Activated CD8-positive, alpha-beta T cell treated with anti-CD3 and anti-CD28 coated beads for 36 hours (primary cell): ENCODE results near the gene INKA1. TPM values are rescaled to one million over a fixed set of nuclear protein-coding genes. Genes with fewer than 3 reads are reported as not detected.

Experiments
- ATAC-seq: fragments of 200-7000 bp; cut with Tn5 transposase; one replicate; pipeline ENCODE4 v1.10.0; 2021; ENCODE audit warnings: mild to moderate bottlenecking, moderate library complexity
- CTCF ChIA-PET: fragments of 350-600 bp; sonication (Branson Sonifier 250); formaldehyde crosslinking; loops from one replicate; lab custom pipeline; 2021; ENCODE audit warnings: antibody characterized with exemption; lab: Charles Lee
- POLR2A ChIA-PET: fragments of 350-600 bp; sonication (Branson Sonifier 250); formaldehyde crosslinking; loops from one replicate; lab custom pipeline; 2021; ENCODE audit warnings: antibody characterized with exemption; lab: Charles Lee
- DNase-seq: peaks from one replicate; pipeline ENCODE4 v3.0.0-alpha.2; 2020
- H3K27ac Mint-ChIP-seq: one replicate; pipeline ENCODE4 v1.8.0; 2021; ENCODE audit warnings: mild to moderate bottlenecking, mixed read lengths
- H3K27me3 Mint-ChIP-seq: one replicate; pipeline ENCODE4 v1.8.0; 2021; ENCODE audit warnings: mixed read lengths
- H3K36me3 Mint-ChIP-seq: one replicate; pipeline ENCODE4 v1.8.0; 2021; ENCODE audit warnings: low read depth, mixed read lengths
- H3K4me1 Mint-ChIP-seq: one replicate; pipeline ENCODE4 v1.8.0; 2021; ENCODE audit warnings: low read depth, mixed read lengths
- H3K4me3 Mint-ChIP-seq: one replicate; pipeline ENCODE4 v1.8.0; 2021; ENCODE audit warnings: mild to moderate bottlenecking, moderate library complexity, mixed read lengths
- H3K9me3 Mint-ChIP-seq: one replicate; pipeline ENCODE4 v1.8.0; 2021; ENCODE audit warnings: mixed read lengths
- intact Hi-C: fragments of 100-400 bp; cut with micrococcal nuclease; formaldehyde crosslinking; loops from one replicate; pipeline ENCODE4 v1.10.0; 2022
- total RNA-seq, 2 experiments: library from RNA; stranded (reverse); gene quantifications; one replicate each; pipeline ENCODE4 v1.2.3, GENCODE V29; 2021
- TF ChIP-seq, protein P1 (sequence below): fragments of 200-600 bp; IDR thresholded peaks from one replicate; pipeline ENCODE4 v1.8.0; 2022; ENCODE audit warnings: antibody characterized with exemption, mild to moderate bottlenecking

Gene INKA1
- total RNA-seq, 2 experiments from 2014 or later, result 1.8 to 2.8 TPM

DNA sequence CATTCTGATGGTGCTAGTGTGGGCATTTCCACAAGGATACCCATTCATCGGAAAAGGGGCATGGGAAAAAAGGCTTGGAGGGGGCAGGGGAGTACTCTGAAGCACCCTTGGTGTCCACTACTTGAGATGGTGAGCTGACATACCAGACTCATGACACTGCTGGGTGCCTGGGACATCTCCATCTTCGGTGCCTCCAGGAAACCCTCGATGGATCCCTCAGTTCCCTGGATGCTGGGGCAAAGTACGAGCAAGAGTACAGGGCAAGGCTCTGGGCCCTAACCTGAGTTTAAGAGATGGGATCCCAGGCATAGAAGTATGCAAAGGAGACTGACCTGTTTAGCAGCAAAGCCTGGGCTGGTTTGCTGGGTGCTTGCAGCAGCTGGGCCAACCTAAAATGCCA lies 11.5 kb upstream of the INKA1 start:
- intact Hi-C loops, result no loop called here
- Mint-ChIP-seq H3K4me1 (peaks cover 15% of the 10 kb centered on the region), H3K27ac (no peak overlapping the region), H3K27me3 (peaks cover 1% of the 10 kb centered on the region), H3K9me3 (no peaks in the 10 kb centered on the region), H3K36me3 (no peaks in the 10 kb centered on the region), H3K4me3 (no peak overlapping the region)
- TF ChIP-seq, protein P1, sequence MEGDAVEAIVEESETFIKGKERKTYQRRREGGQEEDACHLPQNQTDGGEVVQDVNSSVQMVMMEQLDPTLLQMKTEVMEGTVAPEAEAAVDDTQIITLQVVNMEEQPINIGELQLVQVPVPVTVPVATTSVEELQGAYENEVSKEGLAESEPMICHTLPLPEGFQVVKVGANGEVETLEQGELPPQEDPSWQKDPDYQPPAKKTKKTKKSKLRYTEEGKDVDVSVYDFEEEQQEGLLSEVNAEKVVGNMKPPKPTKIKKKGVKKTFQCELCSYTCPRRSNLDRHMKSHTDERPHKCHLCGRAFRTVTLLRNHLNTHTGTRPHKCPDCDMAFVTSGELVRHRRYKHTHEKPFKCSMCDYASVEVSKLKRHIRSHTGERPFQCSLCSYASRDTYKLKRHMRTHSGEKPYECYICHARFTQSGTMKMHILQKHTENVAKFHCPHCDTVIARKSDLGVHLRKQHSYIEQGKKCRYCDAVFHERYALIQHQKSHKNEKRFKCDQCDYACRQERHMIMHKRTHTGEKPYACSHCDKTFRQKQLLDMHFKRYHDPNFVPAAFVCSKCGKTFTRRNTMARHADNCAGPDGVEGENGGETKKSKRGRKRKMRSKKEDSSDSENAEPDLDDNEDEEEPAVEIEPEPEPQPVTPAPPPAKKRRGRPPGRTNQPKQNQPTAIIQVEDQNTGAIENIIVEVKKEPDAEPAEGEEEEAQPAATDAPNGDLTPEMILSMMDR, result no peak
- no peak for DNase-seq
- CTCF ChIA-PET, result interaction anchor here (1.1 to 3.6 kb wide), 2 partner anchors 11 to 47 kb away, joined by 3 to 14 read pairs; partner anchors contain the start of gene INKA1
- ATAC-seq, result no peak
- POLR2A ChIA-PET, result interaction anchor here (1.4 kb wide), 1 partner anchor 11 kb away, joined by 5 read pairs; the partner anchor contains the start of gene INKA1

DNA sequence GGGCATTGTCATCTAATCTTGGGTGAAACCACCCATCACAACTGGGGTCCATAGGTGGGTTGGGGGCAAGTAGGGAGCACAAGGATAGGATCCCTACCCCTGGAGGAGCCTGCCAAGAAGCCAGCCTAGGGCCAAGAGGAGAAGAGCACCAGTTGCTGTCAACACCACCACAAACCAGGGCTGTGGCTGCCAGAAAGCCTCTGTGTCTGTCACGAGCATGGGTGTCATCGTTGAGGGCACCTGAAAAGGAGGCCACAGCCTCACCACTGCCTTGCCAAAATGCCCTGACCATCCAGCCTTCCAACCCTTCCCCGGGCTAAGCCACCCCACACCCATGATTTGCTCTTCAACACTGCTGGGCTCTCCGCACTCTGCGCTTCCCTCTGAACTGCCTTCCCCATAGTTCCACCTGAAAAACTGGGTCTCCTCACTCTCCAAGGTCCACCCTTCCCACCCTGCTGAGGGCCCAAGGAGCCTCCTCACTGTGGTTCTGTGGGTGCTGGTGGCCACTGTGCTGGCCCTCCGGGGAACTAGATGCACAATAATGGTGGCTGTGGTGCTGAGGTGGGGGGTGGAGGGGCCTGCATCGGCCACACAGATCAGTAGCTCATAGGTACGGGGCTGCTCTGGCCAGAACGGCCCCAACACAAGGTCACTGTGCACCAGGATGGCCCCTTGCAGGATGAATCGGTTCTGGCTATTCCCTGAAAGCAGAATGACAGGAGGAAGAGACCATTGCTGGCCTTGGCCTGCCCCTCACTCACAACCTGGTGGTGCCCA lies 10.5 kb upstream of the INKA1 start:
- ChIA-PET POLR2A (interaction anchor here (1.4 kb wide), 1 partner anchor 10 kb away, joined by 5 read pairs; the partner anchor contains the start of gene INKA1), CTCF (interaction anchor here (1.1 kb wide), 1 partner anchor 46 kb away, joined by 3 read pairs; no protein-coding TSS in a partner anchor)

DNA sequence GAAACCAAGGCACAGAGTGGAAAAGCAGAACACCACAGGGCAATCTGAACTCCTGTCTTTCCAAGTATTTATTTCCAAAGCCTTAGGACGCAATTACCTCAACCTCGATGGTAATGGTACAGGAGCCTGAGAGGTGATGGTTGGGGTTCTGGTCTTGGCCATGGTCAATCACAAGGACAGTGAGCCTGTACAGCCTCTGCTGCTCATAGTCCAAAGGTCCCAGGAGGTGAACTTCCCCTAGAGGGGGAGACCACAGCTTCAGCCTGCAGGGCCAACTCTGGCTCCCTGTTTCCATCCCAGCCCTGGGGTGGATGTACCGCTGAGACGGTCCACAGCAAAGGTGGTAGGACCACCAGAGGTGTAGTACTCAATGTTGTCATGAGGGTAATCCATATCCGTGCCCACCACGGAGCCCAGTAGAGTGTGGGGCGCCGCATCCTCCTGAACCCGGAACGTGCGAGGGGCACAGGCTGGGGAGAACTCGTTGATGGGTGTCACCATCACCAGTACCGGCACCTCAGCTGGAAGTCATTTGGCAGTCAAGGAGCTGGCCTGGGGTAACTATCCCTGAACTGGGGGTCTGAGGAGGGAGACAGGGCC lies 9.5 kb upstream of the INKA1 start:
- TF ChIP-seq, protein P1, result no peak
- Mint-ChIP-seq H3K36me3 (no peaks in the 10 kb centered on the region), H3K4me3 (no peak overlapping the region), H3K4me1 (peaks cover 6% of the 10 kb centered on the region), H3K27me3 (no peaks in the 10 kb centered on the region), H3K9me3 (no peaks in the 10 kb centered on the region), H3K27ac (no peak overlapping the region)
- ATAC-seq (no peak), DNase-seq (no peak)
- intact Hi-C loops, result no loop called here
- POLR2A ChIA-PET, result no interaction called here
- CTCF ChIA-PET, result no interaction called here

More for the DNA sequence above, 10.5 kb upstream of the INKA1 start:
- Mint-ChIP-seq H3K36me3 (no peaks in the 10 kb centered on the region), H3K4me3 (no peak overlapping the region), H3K27me3 (peaks cover 1% of the 10 kb centered on the region), H3K27ac (no peak overlapping the region), H3K4me1 (peaks cover 6% of the 10 kb centered on the region), H3K9me3 (no peaks in the 10 kb centered on the region)
- DNase-seq, result no peak
- TF ChIP-seq, protein P1, result no peak
- ATAC-seq, result no peak
- intact Hi-C loops, result no loop called here

DNA sequence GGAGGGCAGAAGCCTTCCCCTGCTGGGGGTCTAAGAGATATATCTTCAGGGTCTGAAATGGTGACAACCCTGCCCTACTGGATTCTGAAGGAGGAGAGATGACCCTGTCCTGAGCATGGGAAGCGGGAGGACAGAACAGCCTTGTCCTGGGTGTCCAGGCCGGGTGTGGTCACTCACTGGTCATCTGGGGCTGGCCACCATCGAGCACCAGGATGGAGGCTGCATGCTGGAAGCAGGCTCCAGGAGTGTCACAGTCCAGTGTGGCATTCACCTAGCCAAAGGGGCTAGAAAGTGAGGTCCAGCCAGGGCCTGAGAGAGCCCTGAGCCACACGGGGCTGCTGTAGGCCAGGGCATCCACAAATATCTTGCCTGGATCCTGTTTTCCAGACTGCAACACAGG lies 8.6 kb upstream of the INKA1 start:
- Mint-ChIP-seq H3K27me3 (no peaks in the 10 kb centered on the region), H3K4me1 (peaks cover 6% of the 10 kb centered on the region), H3K27ac (no peak overlapping the region), H3K4me3 (no peak overlapping the region), H3K36me3 (no peaks in the 10 kb centered on the region), H3K9me3 (no peaks in the 10 kb centered on the region)
- no peak for DNase-seq
- POLR2A ChIA-PET, result no interaction called here
- ATAC-seq, result no peak
- TF ChIP-seq, protein P1, result no peak
- intact Hi-C loops, result no loop called here
- CTCF ChIA-PET, result interaction anchor here (1.8 kb wide), 1 partner anchor 12 kb away, joined by 6 read pairs; no protein-coding TSS in a partner anchor
